Activated B cell treated with CpG ODN at 0.5 μM for 24 hours (primary cell): ENCODE measurements around the gene PPIL6. TPM values are rescaled to one million over a fixed set of nuclear protein-coding genes. Genes with fewer than 3 reads are reported as not detected.
"Not testable (repeated sequence)": the region's sequence is repeated elsewhere in the genome, so short reads cannot be mapped to it uniquely, and the experiment has no call there.

Experiments
- ATAC-seq: fragments of 200-7000 bp; cut with Tn5 transposase; one replicate; pipeline ENCODE4 v1.10.0; 2021; ENCODE audit warnings: low read depth, mild to moderate bottlenecking, moderate library complexity
- CTCF ChIA-PET: fragments of 350-600 bp; sonication (Branson Sonifier 250); formaldehyde crosslinking; loops from one replicate; lab custom pipeline; 2021; ENCODE audit warnings: antibody characterized with exemption; lab: Charles Lee
- POLR2A ChIA-PET: fragments of 350-600 bp; sonication (Branson Sonifier 250); formaldehyde crosslinking; loops from one replicate; lab custom pipeline; 2021; ENCODE audit warnings: antibody characterized with exemption; lab: Charles Lee
- DNase-seq: peaks from one replicate; pipeline ENCODE4 v3.0.0; 2022
- H3K27ac Mint-ChIP-seq: one replicate; pipeline ENCODE4 v1.8.0; 2020; ENCODE audit warnings: mixed read lengths
- H3K27me3 Mint-ChIP-seq: one replicate; pipeline ENCODE4 v1.8.0; 2021; ENCODE audit warnings: mixed read lengths
- H3K36me3 Mint-ChIP-seq: one replicate; pipeline ENCODE4 v1.8.0; 2021; ENCODE audit warnings: low read depth, mixed read lengths
- H3K4me1 Mint-ChIP-seq: one replicate; pipeline ENCODE4 v1.8.0; 2021; ENCODE audit warnings: mixed read lengths
- H3K4me3 Mint-ChIP-seq: one replicate; pipeline ENCODE4 v1.8.0; 2020; ENCODE audit warnings: mild to moderate bottlenecking, mixed read lengths
- H3K9me3 Mint-ChIP-seq: one replicate; pipeline ENCODE4 v1.8.0; 2020; ENCODE audit warnings: mixed read lengths
- intact Hi-C: fragments of 100-400 bp; cut with micrococcal nuclease; formaldehyde crosslinking; loops from one replicate; pipeline ENCODE4 v1.15.1; 2024
- total RNA-seq: library from RNA; stranded (reverse); gene quantifications from 2 replicates; pipeline ENCODE4 v1.2.3, GENCODE V29; 2022
- TF ChIP-seq, protein P1 (sequence below): fragments of 200-600 bp; IDR thresholded peaks from one replicate; pipeline ENCODE4 v1.8.0; 2022; ENCODE audit warnings: antibody characterized with exemption, mild to moderate bottlenecking

PPIL6 gene
- total RNA-seq, 1 donor from 2014 or later: 0.91 TPM

DNA sequence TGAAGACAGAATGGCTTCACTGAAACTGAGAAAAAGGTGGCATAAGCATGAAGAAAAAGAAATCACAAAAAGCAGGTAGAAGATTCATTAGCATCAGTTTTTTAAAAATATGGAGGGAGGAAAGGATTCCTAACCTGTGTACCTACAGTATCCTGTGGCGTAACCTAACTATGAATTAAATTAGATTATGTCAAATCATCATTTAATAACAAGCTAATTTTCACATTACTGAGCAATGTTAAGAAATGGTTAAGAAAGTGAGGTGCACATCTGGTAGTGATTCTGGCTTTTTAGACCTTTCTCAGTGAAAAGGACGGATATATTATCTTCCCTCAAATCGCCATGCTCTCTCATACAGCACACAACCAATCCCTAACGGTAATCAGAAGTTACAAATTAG is 70.7 kb downstream of the PPIL6 start:
- CTCF ChIA-PET: no interaction called here
- H3K27me3 Mint-ChIP-seq: no peaks in the 10 kb centered on the region
- no peak overlapping the region for H3K4me3 Mint-ChIP-seq
- no peak overlapping the region for H3K27ac Mint-ChIP-seq
- intact Hi-C loops: loop anchor here (5.0 kb wide), 1 partner anchor 37 kb away; no protein-coding TSS in a partner anchor
- H3K9me3 Mint-ChIP-seq: no peaks in the 10 kb centered on the region
- ATAC-seq (no peak), DNase-seq (no peak)
- TF ChIP-seq, protein P1, sequence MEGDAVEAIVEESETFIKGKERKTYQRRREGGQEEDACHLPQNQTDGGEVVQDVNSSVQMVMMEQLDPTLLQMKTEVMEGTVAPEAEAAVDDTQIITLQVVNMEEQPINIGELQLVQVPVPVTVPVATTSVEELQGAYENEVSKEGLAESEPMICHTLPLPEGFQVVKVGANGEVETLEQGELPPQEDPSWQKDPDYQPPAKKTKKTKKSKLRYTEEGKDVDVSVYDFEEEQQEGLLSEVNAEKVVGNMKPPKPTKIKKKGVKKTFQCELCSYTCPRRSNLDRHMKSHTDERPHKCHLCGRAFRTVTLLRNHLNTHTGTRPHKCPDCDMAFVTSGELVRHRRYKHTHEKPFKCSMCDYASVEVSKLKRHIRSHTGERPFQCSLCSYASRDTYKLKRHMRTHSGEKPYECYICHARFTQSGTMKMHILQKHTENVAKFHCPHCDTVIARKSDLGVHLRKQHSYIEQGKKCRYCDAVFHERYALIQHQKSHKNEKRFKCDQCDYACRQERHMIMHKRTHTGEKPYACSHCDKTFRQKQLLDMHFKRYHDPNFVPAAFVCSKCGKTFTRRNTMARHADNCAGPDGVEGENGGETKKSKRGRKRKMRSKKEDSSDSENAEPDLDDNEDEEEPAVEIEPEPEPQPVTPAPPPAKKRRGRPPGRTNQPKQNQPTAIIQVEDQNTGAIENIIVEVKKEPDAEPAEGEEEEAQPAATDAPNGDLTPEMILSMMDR: no peak
- POLR2A ChIA-PET: no interaction called here
- H3K4me1 Mint-ChIP-seq: peaks cover 28% of the 10 kb centered on the region
- peaks cover 87% of the 10 kb centered on the region for H3K36me3 Mint-ChIP-seq

DNA sequence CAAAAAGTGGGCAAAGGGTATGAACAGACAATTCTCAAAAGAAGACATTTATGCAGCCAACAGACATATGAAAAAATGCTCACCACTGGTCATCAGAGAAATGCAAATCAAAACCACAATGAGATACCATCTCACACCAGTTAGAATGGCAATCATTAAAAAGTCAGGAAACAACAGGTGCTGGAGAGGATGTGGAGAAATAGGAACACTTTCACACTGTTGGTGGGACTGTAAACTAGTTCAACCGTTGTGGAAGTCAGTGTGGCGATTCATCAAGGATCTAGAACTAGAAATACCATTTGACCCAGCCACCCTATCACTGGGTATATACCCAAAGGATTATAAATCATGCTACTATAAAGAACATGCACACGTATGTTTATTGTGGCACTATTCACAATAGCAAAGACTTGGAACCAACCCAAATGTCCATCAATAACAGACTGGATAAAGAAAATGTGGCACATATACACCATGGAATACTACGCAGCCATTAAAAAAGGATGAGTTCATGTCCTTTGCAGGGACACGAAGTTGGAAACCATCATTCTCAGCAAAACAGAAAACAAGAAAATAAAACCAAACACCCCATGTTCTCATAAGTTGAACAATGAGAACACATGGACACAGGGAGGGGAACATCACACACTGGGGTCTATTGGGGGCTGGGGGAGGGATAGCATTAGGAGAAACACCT is 75.9 kb downstream of the PPIL6 start:
- Mint-ChIP-seq H3K4me1 (peaks cover 16% of the 10 kb centered on the region), H3K36me3 (peaks cover 85% of the 10 kb centered on the region)
- intact Hi-C loops: loop anchor here (2.0 kb wide), 1 partner anchor 16 kb away; no protein-coding TSS in a partner anchor
- DNase-seq, H3K27me3 Mint-ChIP-seq, H3K4me3 Mint-ChIP-seq, H3K9me3 Mint-ChIP-seq, H3K27ac Mint-ChIP-seq, ATAC-seq, POLR2A ChIA-PET, CTCF ChIA-PET: not testable (repeated sequence)

DNA sequence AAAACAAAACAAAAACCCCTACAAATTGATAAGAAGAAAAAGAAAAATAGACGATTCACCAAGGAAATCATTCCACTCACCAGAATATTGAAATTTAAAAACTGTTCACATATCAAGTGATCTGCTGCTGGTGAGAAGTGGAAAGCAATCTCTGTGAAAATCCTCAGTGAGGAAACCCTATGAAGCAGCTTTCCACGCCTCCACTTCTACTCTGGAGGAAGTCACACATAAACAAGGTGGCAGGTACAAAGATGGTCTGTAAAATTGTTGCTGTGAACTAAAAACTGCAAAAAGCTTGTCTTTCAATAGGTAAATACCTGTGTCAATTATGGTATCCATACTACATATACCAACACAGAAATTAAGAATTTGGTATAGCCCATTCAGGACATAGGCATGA is 76.7 kb downstream of the PPIL6 start:
- DNase-seq (no peak), ATAC-seq (no peak)
- no peak overlapping the region for H3K27ac Mint-ChIP-seq
- H3K27me3 Mint-ChIP-seq: no peaks in the 10 kb centered on the region
- H3K9me3 Mint-ChIP-seq: no peaks in the 10 kb centered on the region
- H3K4me1 Mint-ChIP-seq: peaks cover 19% of the 10 kb centered on the region
- H3K36me3 Mint-ChIP-seq: peaks cover 88% of the 10 kb centered on the region
- ChIA-PET CTCF (no interaction called here), POLR2A (interaction anchor here (0.7 kb wide), 1 partner anchor 175 kb away, joined by 3 read pairs; no protein-coding TSS in a partner anchor)
- intact Hi-C loops: loop anchor here (2.0 kb wide), 1 partner anchor 17 kb away; no protein-coding TSS in a partner anchor
- H3K4me3 Mint-ChIP-seq: no peak overlapping the region
- TF ChIP-seq, protein P1: no peak

DNA sequence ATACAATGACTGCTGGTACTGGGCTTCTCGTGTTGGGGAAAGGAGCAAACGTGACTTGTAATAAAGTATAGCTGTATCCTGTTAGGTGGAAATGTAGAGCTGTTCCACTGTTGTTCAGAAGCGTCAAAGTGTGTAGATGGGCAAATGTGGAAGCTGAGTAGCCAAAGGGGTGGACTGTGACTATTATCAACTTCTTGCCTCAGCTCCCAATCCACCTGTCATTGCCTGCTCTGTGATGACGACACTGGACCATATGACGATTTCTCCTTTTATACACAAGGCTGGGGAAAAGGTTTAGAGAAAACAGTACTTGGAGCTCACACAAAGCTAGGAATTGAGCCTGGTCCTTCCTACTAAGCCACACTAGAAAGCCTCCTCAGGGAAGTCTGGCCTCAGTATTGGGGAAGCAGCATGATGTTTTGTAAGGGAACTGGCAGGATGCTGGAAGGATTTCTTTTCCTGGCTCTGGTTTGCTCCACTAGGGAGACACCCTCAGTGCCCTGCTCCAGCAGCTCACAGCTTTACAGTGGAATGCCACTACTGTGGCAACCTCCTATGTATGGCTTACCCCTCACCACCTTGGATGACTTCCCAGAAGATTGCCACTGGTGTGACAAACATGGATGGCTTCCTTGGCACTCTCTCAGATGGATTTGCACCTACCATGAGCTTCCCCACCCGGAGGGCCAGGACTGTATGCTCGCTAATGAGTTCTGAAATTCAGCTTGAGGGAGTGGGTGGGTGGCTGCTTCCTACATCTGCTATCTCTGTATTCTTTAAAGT is 78.1 kb downstream of the PPIL6 start:
- Mint-ChIP-seq H3K27ac (no peak overlapping the region), H3K4me1 (peaks cover 26% of the 10 kb centered on the region), H3K27me3 (no peaks in the 10 kb centered on the region), H3K36me3 (peaks cover 88% of the 10 kb centered on the region), H3K9me3 (no peaks in the 10 kb centered on the region), H3K4me3 (no peak overlapping the region)
- DNase-seq: no peak
- no peak for ATAC-seq
- POLR2A ChIA-PET: interaction anchor here (0.6 to 2.1 kb wide), 3 partner anchors 20 to 1107 kb away, joined by 4 to 10 read pairs (median 4); partner anchors contain the start of gene CD164
- intact Hi-C loops: no loop called here
- TF ChIP-seq, protein P1: no peak
- CTCF ChIA-PET: no interaction called here

DNA sequence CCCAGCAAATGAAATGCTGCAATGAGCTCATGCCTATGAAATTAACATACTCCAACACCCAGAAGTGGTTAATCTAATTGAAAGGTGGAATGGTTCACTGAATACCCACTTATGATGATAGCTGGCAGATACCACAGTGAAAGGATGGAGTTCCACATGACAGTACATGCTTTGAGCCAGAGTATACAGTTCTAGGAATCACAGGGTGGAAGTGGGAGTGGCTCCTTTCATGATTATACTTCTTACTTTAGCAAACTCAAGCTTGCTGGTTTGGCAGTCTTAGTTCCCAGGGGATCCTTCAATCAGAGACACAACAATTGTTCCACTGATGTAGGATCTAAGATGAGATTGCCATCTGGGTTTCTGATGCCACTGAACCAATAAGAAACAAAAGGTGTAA is 79.6 kb downstream of the PPIL6 start:
- H3K9me3 Mint-ChIP-seq: no peaks in the 10 kb centered on the region
- DNase-seq (no peak), ATAC-seq (no peak)
- POLR2A ChIA-PET: interaction anchor here (2.1 kb wide), 1 partner anchor 22 kb away, joined by 10 read pairs; the partner anchor contains the start of gene CD164
- CTCF ChIA-PET: no interaction called here
- H3K27ac Mint-ChIP-seq: no peak overlapping the region
- no peak overlapping the region for H3K4me3 Mint-ChIP-seq
- H3K4me1 Mint-ChIP-seq: peaks cover 26% of the 10 kb centered on the region
- no peaks in the 10 kb centered on the region for H3K27me3 Mint-ChIP-seq
- H3K36me3 Mint-ChIP-seq: peaks cover 84% of the 10 kb centered on the region
- intact Hi-C loops: no loop called here
- TF ChIP-seq, protein P1: no peak
